Peyer's patch (tissue), 4 donors: ENCODE measurements around the gene POTEB. TPM values are rescaled to one million over a fixed set of nuclear protein-coding genes. Genes with fewer than 3 reads are reported as not detected.
"Not testable (repeated sequence)": the region's sequence is repeated elsewhere in the genome, so short reads cannot be mapped to it uniquely, and the experiment has no call there.

Experiments
- DNase-seq, 3 donors: peaks; one replicate each; pipeline ENCODE4 v3.0.0-alpha.2; 2017 to 2019
- H3K27ac ChIP-seq, 4 donors: fragments of 200-600 bp; sonication (generic); one replicate each; pipeline ENCODE4 v1.5.1; 2016 to 2019
- H3K27me3 ChIP-seq, 2 donors: fragments of 200-600 bp; sonication (generic); one replicate each; pipeline ENCODE4 v1.5.1; 2019
- H3K36me3 ChIP-seq, 3 donors: fragments of 200-600 bp; sonication (generic); one replicate each; pipeline ENCODE4 v1.5.1; 2016 to 2019
- H3K4me1 ChIP-seq, 4 donors: fragments of 200-600 bp; sonication (generic); one replicate each; pipeline ENCODE4 v1.5.1; 2016 to 2019
- H3K4me3 ChIP-seq, 4 donors: fragments of 200-600 bp; sonication (generic); 1 replicate in 3 of 4; 2 replicates in 1 of 4; pipeline ENCODE4 v1.5.1; 2016 to 2019; ENCODE audit warnings: mild to moderate bottlenecking in 1 of 4
- H3K9me3 ChIP-seq, 4 donors: fragments of 200-600 bp; sonication (generic); one replicate each; pipeline ENCODE4 v1.5.1; 2016 to 2019; ENCODE audit warnings: mild to moderate bottlenecking in 1 of 4
- small RNA-seq, 2 donors: library from RNA; depleted of rRNA; stranded (forward); fragments of <200 nt; gene quantifications; one replicate each; pipeline ENCODE3, GENCODE V24; 2016
- total RNA-seq, 4 donors: library from RNA; depleted of rRNA; stranded (reverse); fragments of >200 nt; gene quantifications; one replicate each; pipeline ENCODE4 v1.1.0, GENCODE V29; 2016

The POTEB gene
- total RNA-seq, result not detected

DNA sequence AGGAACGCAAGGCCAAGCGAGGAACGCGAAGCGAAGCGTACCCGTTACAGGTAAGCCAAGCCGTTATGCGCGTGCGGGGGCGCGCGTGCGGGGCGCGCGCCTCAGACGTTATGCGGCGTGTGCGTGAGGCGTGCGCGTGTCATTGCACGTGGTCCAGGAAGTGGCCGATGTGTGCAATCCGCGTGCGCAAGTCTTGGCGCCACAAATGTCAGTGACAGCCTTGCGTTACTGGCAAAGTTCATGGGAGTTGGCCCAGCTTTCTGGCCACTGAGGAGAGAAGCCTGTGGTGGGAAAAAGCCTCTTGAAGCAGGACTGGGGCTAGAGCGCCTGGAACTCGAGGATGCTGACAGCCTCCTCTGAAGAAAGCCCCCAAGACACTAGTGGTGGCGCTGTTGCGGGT is at the start of gene POTEB:
TSS of gene POTEB (minus strand) at position 101 of the 400 bp plus-strand sequence. CDS start 489 bp downstream, outside the sequence.
- not testable (repeated sequence) for H3K4me3 ChIP-seq, DNase-seq, H3K9me3 ChIP-seq, H3K27me3 ChIP-seq, H3K4me1 ChIP-seq, H3K27ac ChIP-seq, H3K36me3 ChIP-seq

DNA sequence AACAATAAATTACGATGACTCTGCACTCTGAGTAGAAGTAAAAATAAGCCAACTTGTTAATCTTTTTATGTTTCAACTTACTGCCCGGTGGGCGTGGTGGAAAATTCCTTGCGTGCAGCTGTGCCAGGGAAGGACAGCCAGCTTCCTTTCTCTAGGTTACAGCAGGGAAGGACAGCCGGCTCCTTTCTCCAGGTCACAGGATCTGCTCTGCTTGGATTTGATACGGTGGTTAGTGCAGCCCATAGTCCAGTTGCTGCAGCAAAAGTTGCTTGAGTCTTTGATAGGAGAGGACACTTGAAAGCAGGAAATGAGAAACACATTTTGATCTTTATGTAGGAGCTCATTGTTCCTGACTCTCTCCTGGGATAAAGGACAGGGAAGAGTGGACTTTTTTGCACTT is 13.4 kb upstream of the POTEB start:
- H3K9me3 ChIP-seq, DNase-seq, H3K27me3 ChIP-seq, H3K27ac ChIP-seq, H3K36me3 ChIP-seq, H3K4me1 ChIP-seq, H3K4me3 ChIP-seq: not testable (repeated sequence)

DNA sequence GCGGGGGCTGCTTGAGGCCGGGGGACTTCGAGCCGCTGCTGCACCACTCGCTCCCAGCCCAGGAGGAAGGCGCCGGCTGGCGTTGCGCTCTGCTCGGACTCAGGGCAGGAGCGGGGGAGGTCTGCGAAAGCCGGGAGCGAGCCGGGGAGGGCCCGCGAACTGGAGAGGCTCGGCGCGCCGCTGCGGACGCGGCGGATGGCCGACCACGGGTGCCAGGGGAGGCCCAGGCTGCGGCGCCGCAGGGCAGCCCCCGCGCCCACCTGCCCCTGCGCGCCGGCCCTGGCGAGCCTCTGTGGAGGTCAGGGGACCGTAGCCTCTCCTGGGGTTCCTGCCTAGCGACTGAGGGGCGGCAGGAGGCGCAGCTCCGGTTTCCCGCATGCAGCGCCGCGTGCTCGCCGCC is 12.0 kb upstream of the POTEB start:
- not testable (repeated sequence) for H3K27me3 ChIP-seq, H3K36me3 ChIP-seq, H3K4me3 ChIP-seq, H3K27ac ChIP-seq, DNase-seq, H3K4me1 ChIP-seq, H3K9me3 ChIP-seq

DNA sequence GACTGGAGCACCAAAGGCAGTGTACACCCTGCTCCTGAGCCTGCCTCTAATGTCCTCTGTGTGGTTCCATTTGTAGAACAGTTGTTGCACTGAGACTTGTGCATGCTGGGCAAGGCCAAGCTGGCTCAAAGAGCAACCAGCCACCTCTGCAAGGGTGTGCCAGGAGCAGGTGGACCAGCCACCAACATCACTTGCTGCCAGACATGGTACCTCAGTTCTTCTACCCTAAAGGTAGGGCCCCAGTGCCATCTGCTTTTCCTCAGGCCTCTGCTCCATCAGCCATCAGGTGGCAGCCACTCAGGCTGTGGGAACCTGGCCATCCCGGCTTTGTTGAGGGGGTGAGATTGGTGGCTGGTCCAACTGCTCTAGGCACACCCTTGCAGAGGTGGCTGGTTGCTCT is 38.7 kb downstream of the POTEB start:
- not testable (repeated sequence) for DNase-seq

More for the DNA sequence above, 38.7 kb downstream of the POTEB start:
- H3K36me3 ChIP-seq, H3K4me1 ChIP-seq, H3K27me3 ChIP-seq, H3K9me3 ChIP-seq, H3K27ac ChIP-seq, H3K4me3 ChIP-seq: not testable (repeated sequence)

Small RNA genes within 50 kb of the gene (small RNA-seq; reads per million reads assigned to genes)
- gene MIR3118-4 (0 reads per million in 2 donors), gene RNU6-631P (0 reads per million in 2 donors)

Other genes starting within 250 kb of the POTEB start
- not detected for gene OR4M2, start 202.8 kb upstream of the POTEB start, total RNA-seq